Stomach smooth muscle (tissue), 2 donors: ENCODE results near the gene RPL22L1.
"Not testable (repeated sequence)": the region's sequence is repeated elsewhere in the genome, so short reads cannot be mapped to it uniquely, and the experiment has no call there.

Experiments
- H3K27ac ChIP-seq: one replicate; pipeline ENCODE4 v1.7.0; 2013; ENCODE audit warnings: mild to moderate bottlenecking, low read length, inconsistent platforms
- H3K27me3 ChIP-seq, 2 donors: one replicate each; pipeline ENCODE4 v1.7.0; 2013; ENCODE audit warnings: low read length in 2 of 2; ENCODE audit not compliant: insufficient read depth in 2 of 2, control insufficient read depth in 1 of 2
- H3K36me3 ChIP-seq, 2 donors: one replicate each; pipeline ENCODE4 v1.7.0; 2013; ENCODE audit warnings: low read length in 2 of 2; ENCODE audit not compliant: control insufficient read depth in 2 of 2, insufficient read depth in 2 of 2
- H3K4me1 ChIP-seq: one replicate; pipeline ENCODE4 v1.7.0; 2013; ENCODE audit warnings: low read length; ENCODE audit not compliant: control insufficient read depth, insufficient read depth
- H3K4me3 ChIP-seq, 2 donors: one replicate each; pipeline ENCODE4 v1.7.0; 2013; ENCODE audit warnings: low read length in 2 of 2
- H3K9ac ChIP-seq, 2 donors: one replicate each; pipeline ENCODE4 v1.7.0; 2013; ENCODE audit warnings: low read length in 2 of 2, mild to moderate bottlenecking in 1 of 2
- H3K9me3 ChIP-seq, 2 donors: one replicate each; pipeline ENCODE4 v1.7.0; 2013; ENCODE audit warnings: low read length in 2 of 2; ENCODE audit not compliant: control insufficient read depth in 2 of 2
- donor health status: healthy.
- donor health status: Pancreatic carcinoma.

Gene RPL22L1

DNA sequence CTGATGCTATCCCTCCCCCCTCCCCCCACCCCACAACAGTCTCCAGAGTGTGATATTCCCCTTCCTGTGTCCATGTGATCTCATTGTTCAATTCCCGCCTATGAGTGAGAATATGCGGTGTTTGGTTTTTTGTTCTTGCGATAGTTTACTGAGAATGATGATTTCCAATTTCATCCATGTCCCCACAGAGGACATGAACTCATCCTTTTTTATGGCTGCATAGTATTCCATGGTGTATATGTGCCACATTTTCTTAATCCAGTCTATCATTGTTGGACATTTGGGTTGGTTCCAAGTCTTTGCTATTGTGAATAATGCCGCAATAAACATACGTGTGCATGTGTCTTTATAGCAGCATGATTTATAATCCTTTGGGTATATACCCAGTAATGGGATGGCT, 8.7 kb upstream of the RPL22L1 start:
- not testable (repeated sequence) for H3K27me3 ChIP-seq, H3K4me1 ChIP-seq, H3K4me3 ChIP-seq, H3K36me3 ChIP-seq, H3K9ac ChIP-seq, H3K9me3 ChIP-seq, H3K27ac ChIP-seq

DNA sequence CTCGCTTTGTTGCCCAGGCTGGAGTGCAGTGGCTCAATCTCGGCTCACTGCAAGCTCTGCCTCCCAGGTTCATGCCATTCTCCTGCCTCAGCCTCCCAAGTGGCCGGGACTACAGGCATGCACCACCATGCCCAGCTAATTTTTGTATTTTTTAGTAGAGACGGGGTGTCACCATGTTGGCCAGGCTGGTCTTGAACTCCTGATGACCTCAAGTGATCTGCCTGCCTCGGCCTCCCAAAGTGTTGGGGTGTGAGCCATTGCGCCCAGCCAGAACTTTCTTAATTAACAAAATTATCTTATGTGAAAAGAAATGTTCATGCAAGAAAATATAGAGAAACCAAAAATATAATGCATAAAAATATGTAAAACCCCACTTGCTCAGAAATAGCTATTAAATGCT, 7.3 kb upstream of the RPL22L1 start:
- H3K9ac ChIP-seq, H3K4me1 ChIP-seq, H3K36me3 ChIP-seq, H3K9me3 ChIP-seq, H3K4me3 ChIP-seq, H3K27me3 ChIP-seq, H3K27ac ChIP-seq: not testable (repeated sequence)

- H3K9me3 ChIP-seq = peaks cover 0 to 2% of the 10 kb centered on the region in 2 donors
- H3K27ac ChIP-seq = no peak overlapping the region
- H3K9ac ChIP-seq = no peak overlapping the region
- H3K4me1 ChIP-seq = no peaks in the 10 kb centered on the region
- no peak overlapping the region for H3K4me3 ChIP-seq
- no peaks in the 10 kb centered on the region for H3K27me3 ChIP-seq
- no peaks in the 10 kb centered on the region for H3K36me3 ChIP-seq
Observed at GRCh38 chr3:170876537-170876936, 6.5 kb upstream of the RPL22L1 start.

- Histone ChIP-seq H3K9ac (peak overlapping the region; percentile 90 to 95), H3K4me1 (peaks cover 4% of the 10 kb centered on the region), H3K4me3 (peak overlapping the region; percentile 95 to 100), H3K9me3 (no peaks in the 10 kb centered on the region), H3K36me3 (peaks cover 7 to 13% of the 10 kb centered on the region in 2 donors), H3K27ac (peak overlapping the region; percentile 74), H3K27me3 (no peaks in the 10 kb centered on the region)
Observed at GRCh38 chr3:170869239-170869590, 780 bp downstream of the RPL22L1 start.

GRCh38 chr3:170868577-170869238, 1.3 kb downstream of the RPL22L1 start:
- Histone ChIP-seq H3K36me3 (peaks cover 7 to 13% of the 10 kb centered on the region in 2 donors), H3K27me3 (no peaks in the 10 kb centered on the region), H3K4me1 (peaks cover 4% of the 10 kb centered on the region), H3K9ac (no peak overlapping the region), H3K9me3 (no peaks in the 10 kb centered on the region), H3K27ac (no peak overlapping the region), H3K4me3 (peak overlapping the region; percentile 95 to 100)

DNA sequence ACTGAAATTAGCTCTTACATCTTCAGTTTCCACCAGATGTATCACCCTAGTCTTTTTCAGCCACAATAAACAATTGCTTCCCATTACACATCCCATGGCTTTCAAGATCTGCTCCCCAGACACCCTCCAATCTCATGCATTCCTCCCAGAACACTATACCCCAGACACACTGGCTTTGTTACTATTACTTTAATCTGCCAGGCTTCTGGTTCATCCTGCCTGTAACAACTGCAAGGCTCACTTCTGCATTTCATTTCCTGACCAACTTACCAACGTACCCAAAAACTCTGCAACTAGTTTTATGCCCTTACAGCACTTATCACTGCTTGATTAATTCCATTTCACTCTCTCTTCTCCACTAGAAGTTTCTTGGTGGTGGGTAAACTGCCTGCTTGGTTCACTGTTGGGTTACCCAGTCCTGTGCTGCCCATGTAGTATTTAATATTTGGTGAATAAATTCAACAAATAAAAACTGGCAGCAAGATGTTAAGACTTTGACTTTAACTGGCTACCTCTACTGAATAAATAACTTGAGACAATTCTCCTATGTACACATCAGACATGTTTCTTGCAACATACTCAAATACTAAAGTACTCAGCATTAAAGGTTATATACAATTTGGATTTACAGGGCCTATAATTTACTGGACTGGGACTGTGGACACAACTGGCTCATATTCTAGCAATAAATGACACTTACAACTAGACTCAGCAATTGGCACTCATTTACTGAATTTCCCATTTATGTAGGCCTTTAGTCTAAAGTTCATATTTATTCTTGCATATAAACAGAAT, 2.7 kb downstream of the RPL22L1 start:
- no peaks in the 10 kb centered on the region for H3K9me3 ChIP-seq
- H3K36me3 ChIP-seq = peaks cover 7 to 13% of the 10 kb centered on the region in 2 donors
- no peak overlapping the region for H3K27ac ChIP-seq
- no peak overlapping the region for H3K4me3 ChIP-seq
- H3K9ac ChIP-seq = no peak overlapping the region
- no peaks in the 10 kb centered on the region for H3K27me3 ChIP-seq
- peaks cover 4% of the 10 kb centered on the region for H3K4me1 ChIP-seq

GRCh38 chr3:170866499-170866898, 3.5 kb downstream of the RPL22L1 start:
- Histone ChIP-seq H3K27ac (no peak overlapping the region), H3K27me3 (no peaks in the 10 kb centered on the region), H3K4me1 (peaks cover 4% of the 10 kb centered on the region), H3K9ac (no peak overlapping the region), H3K36me3 (peaks cover 7 to 13% of the 10 kb centered on the region in 2 donors), H3K9me3 (no peaks in the 10 kb centered on the region), H3K4me3 (no peak overlapping the region)

- Histone ChIP-seq H3K27ac (no peak overlapping the region), H3K27me3 (no peaks in the 10 kb centered on the region), H3K4me1 (peaks cover 4% of the 10 kb centered on the region), H3K4me3 (no peak overlapping the region), H3K36me3 (peaks cover 7 to 13% of the 10 kb centered on the region in 2 donors), H3K9me3 (no peaks in the 10 kb centered on the region), H3K9ac (no peak overlapping the region)
Observed at GRCh38 chr3:170865209-170866094, 4.5 kb downstream of the RPL22L1 start.

- Histone ChIP-seq H3K27ac (no peak overlapping the region), H3K4me3 (no peak overlapping the region), H3K36me3 (peaks cover 7 to 13% of the 10 kb centered on the region in 2 donors), H3K27me3 (no peaks in the 10 kb centered on the region), H3K9me3 (no peaks in the 10 kb centered on the region), H3K4me1 (peaks cover 4% of the 10 kb centered on the region), H3K9ac (no peak overlapping the region)
Observed at GRCh38 chr3:170864525-170865208, 5.3 kb downstream of the RPL22L1 start.

GRCh38 chr3:170863816-170864215, 6.2 kb downstream of the RPL22L1 start:
- peaks cover 2% of the 10 kb centered on the region for H3K4me1 ChIP-seq
- no peak overlapping the region for H3K27ac ChIP-seq
- H3K9me3 ChIP-seq = no peaks in the 10 kb centered on the region
- H3K27me3 ChIP-seq = no peaks in the 10 kb centered on the region
- no peak overlapping the region for H3K4me3 ChIP-seq
- H3K9ac ChIP-seq = no peak overlapping the region
- H3K36me3 ChIP-seq = peaks cover 7 to 13% of the 10 kb centered on the region in 2 donors
